Panc1 (cell line): ENCODE measurements around the gene TRIM44.

Source experiments
- POLR2AphosphoS5 ChIP-seq: IDR thresholded peaks from 2 replicates; pipeline ENCODE4 v1.6.1; 2012; ENCODE audit warnings: mild to moderate bottlenecking, low read depth, low read length, moderate library complexity
- SIN3A ChIP-seq: IDR thresholded peaks from 2 replicates; pipeline ENCODE4 v1.6.1; 2012; ENCODE audit warnings: low read depth, mild to moderate bottlenecking, low read length, moderate library complexity, borderline replicate concordance; ENCODE audit not compliant: insufficient read depth
- TCF7L2 ChIP-seq: IDR thresholded peaks from 2 replicates; pipeline ENCODE4 v1.6.1; 2011; ENCODE audit warnings: mild to moderate bottlenecking, low read depth, low read length, inconsistent platforms
- TF ChIP-seq, protein P1 (sequence below): fragments of 450-650 bp; IDR thresholded peaks from 2 replicates; pipeline ENCODE4 v1.5.1; 2017; ENCODE audit warnings: mild to moderate bottlenecking

DNA sequence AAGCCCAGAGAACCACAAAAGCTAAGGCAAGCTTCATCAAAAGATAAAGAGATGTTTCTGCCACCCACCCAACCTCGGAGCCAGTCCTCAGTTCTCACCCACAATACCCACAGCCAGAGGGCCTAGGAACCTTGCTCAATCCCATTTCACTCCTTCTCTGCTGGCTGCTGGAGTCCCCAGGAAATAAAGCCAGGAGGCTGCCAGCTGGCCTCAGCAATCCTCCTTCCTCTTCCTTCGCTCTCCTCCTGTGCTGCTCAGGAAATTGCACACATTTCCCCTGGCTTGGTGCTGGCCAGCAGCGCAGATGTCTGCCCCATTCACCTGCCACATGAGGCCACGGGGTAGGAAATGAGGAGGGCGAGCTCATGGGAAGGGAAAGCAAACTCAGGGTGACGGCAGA lies 189.5 kb downstream of the TRIM44 start:
- TF ChIP-seq TCF7L2 (no peak), POLR2AphosphoS5 (no peak), SIN3A (no peak)
- TF ChIP-seq, protein P1, sequence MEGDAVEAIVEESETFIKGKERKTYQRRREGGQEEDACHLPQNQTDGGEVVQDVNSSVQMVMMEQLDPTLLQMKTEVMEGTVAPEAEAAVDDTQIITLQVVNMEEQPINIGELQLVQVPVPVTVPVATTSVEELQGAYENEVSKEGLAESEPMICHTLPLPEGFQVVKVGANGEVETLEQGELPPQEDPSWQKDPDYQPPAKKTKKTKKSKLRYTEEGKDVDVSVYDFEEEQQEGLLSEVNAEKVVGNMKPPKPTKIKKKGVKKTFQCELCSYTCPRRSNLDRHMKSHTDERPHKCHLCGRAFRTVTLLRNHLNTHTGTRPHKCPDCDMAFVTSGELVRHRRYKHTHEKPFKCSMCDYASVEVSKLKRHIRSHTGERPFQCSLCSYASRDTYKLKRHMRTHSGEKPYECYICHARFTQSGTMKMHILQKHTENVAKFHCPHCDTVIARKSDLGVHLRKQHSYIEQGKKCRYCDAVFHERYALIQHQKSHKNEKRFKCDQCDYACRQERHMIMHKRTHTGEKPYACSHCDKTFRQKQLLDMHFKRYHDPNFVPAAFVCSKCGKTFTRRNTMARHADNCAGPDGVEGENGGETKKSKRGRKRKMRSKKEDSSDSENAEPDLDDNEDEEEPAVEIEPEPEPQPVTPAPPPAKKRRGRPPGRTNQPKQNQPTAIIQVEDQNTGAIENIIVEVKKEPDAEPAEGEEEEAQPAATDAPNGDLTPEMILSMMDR: no peak
